Tibial nerve (tissue), 4 donors: Measurements from ENCODE around the gene TRIM9. TPM values are rescaled to one million over a fixed set of nuclear protein-coding genes. Genes with fewer than 3 reads are reported as not detected.
A peak's percentile ranks its signal among the peaks of the same experiment; 100 is the strongest.

Experiments
- DNase-seq, 2 donors: peaks; one replicate each; pipeline ENCODE4 v3.0.0-alpha.2; 2019; ENCODE audit warnings: low spot score in 2 of 2
- H3K27ac ChIP-seq, 4 donors: fragments of 200-600 bp; sonication (generic) in 3 of 4; one replicate each; pipeline ENCODE4 v1.5.1; 2017 to 2019; ENCODE audit warnings: mild to moderate bottlenecking in 1 of 4
- H3K27me3 ChIP-seq, 2 donors: fragments of 200-600 bp; sonication (generic) in 1 of 2; one replicate each; pipeline versions ENCODE4 v1.5.1 to v1.6.0; 2017 to 2019
- H3K36me3 ChIP-seq, 3 donors: fragments of 200-600 bp; sonication (generic); one replicate each; pipeline ENCODE4 v1.5.1; 2018 to 2019
- H3K4me1 ChIP-seq, 4 donors: fragments of 200-600 bp; sonication (generic) in 3 of 4; one replicate each; pipeline ENCODE4 v1.5.1; 2017 to 2019
- H3K4me3 ChIP-seq, 4 donors: fragments of 200-600 bp; sonication (generic) in 3 of 4; one replicate each; pipeline ENCODE4 v1.5.1; 2017 to 2019; ENCODE audit warnings: mild to moderate bottlenecking in 1 of 4, moderate library complexity in 1 of 4
- H3K9me3 ChIP-seq, 4 donors: fragments of 200-600 bp; sonication (generic) in 3 of 4; one replicate each; pipeline ENCODE4 v1.5.1; 2017 to 2019
- EP300 ChIP-seq, 2 donors: sonication (generic); formaldehyde crosslinking; IDR thresholded peaks; one replicate each; pipeline ENCODE4 v1.6.1; 2017; ENCODE audit warnings: antibody characterized with exemption in 2 of 2, mild to moderate bottlenecking in 1 of 2
- POLR2A ChIP-seq, 2 donors: fragments of 450-650 bp; IDR thresholded peaks; one replicate each; pipeline ENCODE4 v1.6.1; 2017; ENCODE audit warnings: antibody characterized with exemption in 2 of 2, mild to moderate bottlenecking in 2 of 2, moderate library complexity in 2 of 2
- WGBS, 2 donors: methylation state at CpG; one replicate each; pipeline ENCODE4 v1.1.5; 2018; 5-methylcytosine and 5-hydroxymethylcytosine counted together
- total RNA-seq, 4 donors: library from RNA; depleted of rRNA; stranded (reverse); fragments of >200 nt; gene quantifications; one replicate each; pipeline ENCODE4 v1.1.0, GENCODE V29; 2016
- TF ChIP-seq, protein P1 (sequence below), 5 experiments: fragments of 200-600 bp in 3 of 5; fragments of 450-650 bp in 2 of 5; sonication (generic) in 3 of 5; IDR thresholded peaks; one replicate each; pipeline ENCODE4 v1.5.1; 2016 to 2019; ENCODE audit warnings: antibody characterized with exemption in 5 of 5, mild to moderate bottlenecking in 3 of 5, moderate library complexity in 2 of 5

The TRIM9 gene
- total RNA-seq, 4 donors from 2014 or later, result 0.87 to 5.9 (median 4.9) TPM

DNA sequence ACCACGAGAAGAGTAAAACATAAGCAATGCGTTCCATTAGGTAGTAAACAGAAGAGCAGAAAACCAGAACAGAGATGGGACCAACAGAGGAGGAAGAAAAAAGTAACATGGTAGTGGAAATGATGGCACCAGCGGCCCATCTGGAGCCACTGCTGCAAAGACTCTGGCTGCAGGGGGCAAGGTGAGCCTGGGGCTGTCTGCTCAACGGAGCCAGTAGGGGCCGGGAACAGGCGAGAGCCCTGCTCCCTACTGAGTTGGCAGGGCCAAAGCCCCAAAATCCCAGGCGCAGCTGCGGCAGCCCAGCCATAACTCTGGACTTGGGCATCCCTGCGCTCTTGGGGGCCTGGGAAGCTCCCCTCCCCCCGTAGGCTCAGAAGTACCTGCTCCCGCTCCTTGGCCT is 122.2 kb downstream of the TRIM9 start:
- TF ChIP-seq EP300 (IDR thresholded peaks at IDR 0.05) (no peak), POLR2A (IDR thresholded peaks at IDR 0.05) (no peak)
- TF ChIP-seq, protein P1, sequence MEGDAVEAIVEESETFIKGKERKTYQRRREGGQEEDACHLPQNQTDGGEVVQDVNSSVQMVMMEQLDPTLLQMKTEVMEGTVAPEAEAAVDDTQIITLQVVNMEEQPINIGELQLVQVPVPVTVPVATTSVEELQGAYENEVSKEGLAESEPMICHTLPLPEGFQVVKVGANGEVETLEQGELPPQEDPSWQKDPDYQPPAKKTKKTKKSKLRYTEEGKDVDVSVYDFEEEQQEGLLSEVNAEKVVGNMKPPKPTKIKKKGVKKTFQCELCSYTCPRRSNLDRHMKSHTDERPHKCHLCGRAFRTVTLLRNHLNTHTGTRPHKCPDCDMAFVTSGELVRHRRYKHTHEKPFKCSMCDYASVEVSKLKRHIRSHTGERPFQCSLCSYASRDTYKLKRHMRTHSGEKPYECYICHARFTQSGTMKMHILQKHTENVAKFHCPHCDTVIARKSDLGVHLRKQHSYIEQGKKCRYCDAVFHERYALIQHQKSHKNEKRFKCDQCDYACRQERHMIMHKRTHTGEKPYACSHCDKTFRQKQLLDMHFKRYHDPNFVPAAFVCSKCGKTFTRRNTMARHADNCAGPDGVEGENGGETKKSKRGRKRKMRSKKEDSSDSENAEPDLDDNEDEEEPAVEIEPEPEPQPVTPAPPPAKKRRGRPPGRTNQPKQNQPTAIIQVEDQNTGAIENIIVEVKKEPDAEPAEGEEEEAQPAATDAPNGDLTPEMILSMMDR (IDR thresholded peaks at IDR 0.05), result no peak

DNA sequence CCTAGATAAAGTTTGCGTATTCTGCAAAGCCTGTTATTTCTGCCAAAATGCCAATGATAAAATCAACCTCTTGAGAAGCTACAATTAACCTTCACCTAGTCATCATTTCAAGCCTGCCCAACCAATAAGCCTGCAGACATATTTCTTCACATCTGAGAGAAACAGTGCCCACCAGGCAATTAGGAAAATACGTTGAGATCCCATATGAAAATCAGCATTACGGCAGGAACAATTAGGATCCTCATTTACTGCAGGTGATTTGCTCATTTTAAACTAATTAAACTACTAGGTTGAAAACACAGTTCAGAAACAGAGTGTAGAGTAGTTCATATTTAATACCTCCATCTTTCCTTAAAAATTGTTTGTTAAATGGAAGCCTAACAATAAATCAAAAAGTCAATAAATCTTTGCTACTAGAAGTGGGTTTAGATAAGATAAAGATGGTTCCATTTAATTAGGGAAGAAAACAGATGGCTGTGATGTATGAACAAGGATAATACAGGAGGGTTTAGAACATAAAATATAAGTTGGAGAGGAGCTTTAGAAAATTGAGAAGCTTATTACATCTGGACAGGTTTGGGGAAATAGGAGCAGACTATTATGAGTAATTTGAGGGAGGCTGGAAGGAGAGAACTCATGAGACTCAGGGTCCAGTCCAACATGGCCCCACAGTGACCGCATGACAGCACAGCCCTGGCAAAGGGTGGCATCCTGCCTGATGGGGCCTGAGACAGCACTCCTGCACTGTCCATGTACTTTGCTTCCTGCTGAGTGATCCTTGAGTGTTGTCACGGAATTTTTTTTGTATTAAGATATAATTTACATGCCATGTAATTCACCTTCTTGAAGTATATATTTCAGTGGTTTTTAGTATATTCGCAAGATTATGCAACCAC is 123.8 kb downstream of the TRIM9 start:
- no peak overlapping the region for H3K4me3 ChIP-seq
- TF ChIP-seq POLR2A (IDR thresholded peaks at IDR 0.05), result no peak
- TF ChIP-seq, protein P1 (IDR thresholded peaks at IDR 0.05), result no peak
- no peak for TF ChIP-seq EP300 (IDR thresholded peaks at IDR 0.05)
- H3K4me1 ChIP-seq, result no peaks in the 10 kb centered on the region
- H3K36me3 ChIP-seq, result peaks cover 0 to 3% (median 0%) of the 10 kb centered on the region in 3 donors
- H3K27me3 ChIP-seq, result no peaks in the 10 kb centered on the region
- H3K9me3 ChIP-seq, result no peaks in the 10 kb centered on the region
- no peak overlapping the region for H3K27ac ChIP-seq
- DNase-seq, result no peak
- 91 to 93% methylated on average over 6 of the region's 6 CpGs for WGBS, 2 donors

More for the DNA sequence above, 122.2 kb downstream of the TRIM9 start:
- Histone ChIP-seq H3K4me1 (no peaks in the 10 kb centered on the region), H3K27ac (no peak overlapping the region), H3K9me3 (no peaks in the 10 kb centered on the region), H3K27me3 (no peaks in the 10 kb centered on the region), H3K4me3 (no peak overlapping the region), H3K36me3 (peaks cover 0 to 3% (median 0%) of the 10 kb centered on the region in 3 donors)
- WGBS, 2 donors, result 90 to 92% methylated on average over 11 of the region's 11 CpGs
- no peak for DNase-seq

DNA sequence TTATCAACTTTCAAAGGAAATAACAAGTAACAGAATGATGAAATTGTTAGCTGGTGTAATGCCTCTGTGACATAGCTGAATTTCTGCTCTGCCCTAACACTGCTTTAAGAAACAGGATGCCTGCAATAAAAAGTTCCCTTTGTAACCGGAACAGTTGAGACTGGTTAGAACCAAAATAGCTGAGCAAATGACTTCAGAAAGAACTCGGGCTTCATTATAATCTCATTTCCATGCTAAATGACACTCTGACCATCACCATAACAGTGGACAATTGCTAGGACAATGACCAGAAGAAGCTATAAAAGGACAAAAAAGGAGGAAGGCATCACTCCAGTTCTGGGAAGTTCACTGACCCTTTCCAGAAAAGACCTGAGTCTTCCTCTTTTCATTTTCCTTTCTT is 127.1 kb downstream of the TRIM9 start:
- H3K36me3 ChIP-seq, result no peaks in the 10 kb centered on the region
- DNase-seq, result no peak
- H3K9me3 ChIP-seq, result no peaks in the 10 kb centered on the region
- H3K27me3 ChIP-seq, result no peaks in the 10 kb centered on the region
- no peak for TF ChIP-seq POLR2A (IDR thresholded peaks at IDR 0.05)
- TF ChIP-seq, protein P1 (IDR thresholded peaks at IDR 0.05), result no peak
- peak in 1 of 2 donors; percentile 24 for TF ChIP-seq EP300 (IDR thresholded peaks at IDR 0.05)
- H3K27ac ChIP-seq, result peak overlapping the region in 1 of 4 donors; percentile 4
- H3K4me3 ChIP-seq, result no peak overlapping the region
- 9 to 25% methylated on average over 2 of the region's 2 CpGs for WGBS, 2 donors
- H3K4me1 ChIP-seq, result peaks cover 0 to 8% (median 0%) of the 10 kb centered on the region in 4 donors

DNA sequence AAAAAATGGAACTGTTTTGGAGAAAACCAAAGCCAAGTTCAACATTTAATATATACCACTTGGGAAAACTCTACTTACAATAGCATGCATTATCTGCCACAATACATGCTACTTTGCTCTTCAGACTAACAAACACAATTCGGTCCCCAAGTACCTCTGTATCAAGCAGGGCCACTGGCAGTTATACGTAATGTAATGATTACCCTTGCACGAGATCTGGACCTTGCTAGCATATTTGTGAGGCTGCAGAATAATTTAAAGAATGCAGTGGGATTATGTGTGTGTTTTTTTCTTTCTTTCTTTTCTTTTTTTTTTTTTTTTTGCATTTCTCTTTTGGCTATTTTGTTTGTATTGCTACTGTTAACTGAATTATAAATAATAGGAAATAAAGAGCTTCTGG is 127.8 kb downstream of the TRIM9 start:
- Histone ChIP-seq H3K27ac (no peak overlapping the region), H3K36me3 (no peaks in the 10 kb centered on the region), H3K27me3 (no peaks in the 10 kb centered on the region), H3K4me3 (no peak overlapping the region), H3K9me3 (no peaks in the 10 kb centered on the region), H3K4me1 (peaks cover 0 to 10% (median under 1%) of the 10 kb centered on the region in 4 donors)
- no peak for DNase-seq
- 13 to 39% methylated on average over 3 of the region's 3 CpGs for WGBS, 2 donors
- TF ChIP-seq EP300 (IDR thresholded peaks at IDR 0.05), result no peak
- no peak for TF ChIP-seq POLR2A (IDR thresholded peaks at IDR 0.05)
- TF ChIP-seq, protein P1 (IDR thresholded peaks at IDR 0.05), result no peak

DNA sequence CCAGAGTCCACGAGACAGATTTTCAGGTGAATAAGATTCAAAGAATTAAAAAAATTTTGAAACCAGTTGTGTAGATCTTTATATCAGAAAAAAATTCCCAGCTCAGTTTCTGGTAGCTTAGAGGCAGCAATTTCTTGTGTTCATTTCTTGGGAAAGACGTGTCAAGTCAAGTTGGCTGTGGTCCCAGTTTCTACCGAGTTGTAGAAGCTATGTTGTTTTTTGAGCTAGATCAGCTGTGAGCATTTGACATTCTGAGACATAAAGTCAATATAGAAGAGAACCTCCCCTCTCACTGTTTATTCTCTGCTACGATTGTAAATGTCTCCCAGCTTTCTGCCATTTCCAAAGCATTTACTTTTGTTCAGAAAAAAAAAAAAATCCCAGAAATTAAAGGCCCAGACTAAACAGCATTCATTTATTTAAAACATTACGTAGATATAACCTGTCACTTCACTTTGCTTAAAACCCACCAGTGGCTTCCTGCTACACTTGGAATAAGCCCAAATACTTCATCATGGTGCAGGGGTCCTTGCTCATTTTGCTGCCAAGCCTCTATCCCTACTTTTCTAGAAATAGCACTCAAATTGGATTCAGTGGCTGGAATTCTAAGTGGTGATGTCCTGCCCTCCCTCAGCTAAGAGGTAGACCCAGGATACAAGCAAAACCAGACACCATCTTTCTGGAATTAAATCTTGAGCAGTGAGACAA is 130.1 kb downstream of the TRIM9 start:
- no peak overlapping the region for H3K4me3 ChIP-seq
- TF ChIP-seq, protein P1 (IDR thresholded peaks at IDR 0.05), result no peak
- TF ChIP-seq POLR2A (IDR thresholded peaks at IDR 0.05) (no peak), EP300 (IDR thresholded peaks at IDR 0.05) (no peak)
- H3K27ac ChIP-seq, result no peak overlapping the region
- peak in 1 of 2 donors; percentile 82 for DNase-seq
- no peaks in the 10 kb centered on the region for H3K36me3 ChIP-seq
- H3K9me3 ChIP-seq, result no peaks in the 10 kb centered on the region
- peaks cover 0 to 22% (median 10%) of the 10 kb centered on the region in 4 donors for H3K4me1 ChIP-seq
- H3K27me3 ChIP-seq, result no peaks in the 10 kb centered on the region
- 23 to 25% methylated on average over 5 of the region's 5 CpGs for WGBS, 2 donors
